Activated naive CD4-positive, alpha-beta T cell treated with anti-CD3 and anti-CD28 coated beads, Interleukin-2, amount 50 U/mL, for 72 hours (primary cell): ENCODE results near the gene EPAS1. TPM values are rescaled to one million over a fixed set of nuclear protein-coding genes. Genes with fewer than 3 reads are reported as not detected.

ENCODE experiments used
- ATAC-seq, 2 donors: fragments of 150-1000 bp; cut with Tn5 transposase; 2 replicates each; pipeline ENCODE4 v1.10.0; 2021; ENCODE audit warnings: mild to moderate bottlenecking in 2 of 2, moderate library complexity in 2 of 2
- DNase-seq, 2 donors: peaks; one replicate each; pipeline ENCODE4 v3.0.0; 2021 to 2022; ENCODE audit warnings: low spot score in 2 of 2
- H3K27ac Mint-ChIP-seq, 2 donors: one replicate each; pipeline ENCODE4 v1.8.0; 2022; ENCODE audit warnings: mild to moderate bottlenecking in 2 of 2, mixed read lengths in 2 of 2
- H3K36me3 Mint-ChIP-seq, 2 donors: one replicate each; pipeline ENCODE4 v1.8.0; 2022; ENCODE audit warnings: mixed read lengths in 2 of 2
- H3K9me3 Mint-ChIP-seq, 2 donors: one replicate each; pipeline ENCODE4 v1.8.0; 2022; ENCODE audit warnings: mixed read lengths in 2 of 2
- total RNA-seq, 2 donors: library from RNA; stranded (reverse); gene quantifications; one replicate each; pipeline ENCODE4 v1.2.3, GENCODE V29; 2022

EPAS1 gene
- total RNA-seq, 2 donors from 2014 or later = 1.8 to 6.5 TPM

- no peak for ATAC-seq
- no peaks in the 10 kb centered on the region for H3K36me3 Mint-ChIP-seq
- no peak overlapping the region for H3K27ac Mint-ChIP-seq
- H3K9me3 Mint-ChIP-seq = no peaks in the 10 kb centered on the region
- no peak for DNase-seq
Measured at GRCh38 chr2:46268196-46268595, 29.0 kb upstream of the EPAS1 start.

DNA sequence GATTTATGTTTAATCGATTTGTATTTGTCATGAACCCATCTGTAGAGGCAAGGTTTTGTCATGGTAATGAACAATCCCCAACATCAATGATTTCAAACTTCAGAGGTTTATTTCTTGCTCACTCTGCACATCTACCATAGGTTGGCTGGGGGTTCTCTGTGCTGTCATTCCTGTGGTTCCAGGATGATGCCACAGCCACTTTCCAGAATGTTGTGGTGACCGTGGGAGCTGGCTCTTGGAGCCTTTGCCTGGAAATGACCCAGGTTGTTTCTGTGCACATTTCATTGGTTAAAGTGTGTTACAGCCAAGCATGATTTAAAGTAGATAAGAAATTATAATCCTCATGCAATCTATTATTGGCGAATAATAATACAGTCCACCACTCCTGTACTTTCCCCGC, 28.2 kb upstream of the EPAS1 start:
- DNase-seq (no peak), ATAC-seq (no peak)
- no peaks in the 10 kb centered on the region for H3K9me3 Mint-ChIP-seq
- no peaks in the 10 kb centered on the region for H3K36me3 Mint-ChIP-seq
- no peak overlapping the region for H3K27ac Mint-ChIP-seq

DNA sequence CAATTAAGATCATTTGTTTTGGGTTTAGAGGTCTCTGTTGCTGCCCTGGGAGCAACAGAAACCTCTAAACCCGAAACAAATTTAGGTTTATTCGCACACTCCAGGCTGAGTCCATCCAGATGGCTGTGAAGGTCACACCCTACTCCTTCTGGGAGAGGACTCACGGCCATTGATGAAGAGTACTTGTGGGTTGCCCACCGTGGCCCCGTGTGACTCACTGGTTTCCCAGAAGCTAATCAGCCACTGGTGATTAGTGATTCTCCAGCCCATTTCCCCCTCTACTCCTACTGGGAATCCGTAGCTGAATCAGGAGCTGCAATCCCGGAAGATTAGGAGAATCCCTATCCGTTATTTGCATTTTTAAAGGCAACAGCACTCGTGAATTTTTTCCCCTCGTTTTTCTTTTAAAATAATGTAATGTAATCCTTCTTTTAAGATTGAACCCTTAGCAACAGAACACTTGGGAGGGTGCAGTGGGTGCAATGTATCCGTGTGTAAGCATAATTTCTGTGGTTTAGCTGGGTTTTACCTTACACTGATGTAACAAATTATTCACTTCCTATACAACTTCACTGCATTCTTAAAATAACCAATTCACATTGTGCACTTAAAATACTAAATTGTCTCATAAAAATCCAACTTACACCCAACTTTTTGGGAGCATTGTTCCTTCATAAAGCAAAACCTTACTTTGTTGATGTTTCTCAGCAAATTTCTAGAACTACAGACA, 27.5 kb upstream of the EPAS1 start:
- H3K36me3 Mint-ChIP-seq = no peaks in the 10 kb centered on the region
- DNase-seq (no peak), ATAC-seq (no peak)
- no peak overlapping the region for H3K27ac Mint-ChIP-seq
- H3K9me3 Mint-ChIP-seq = no peaks in the 10 kb centered on the region

- Mint-ChIP-seq H3K9me3 (no peaks in the 10 kb centered on the region), H3K36me3 (no peaks in the 10 kb centered on the region), H3K27ac (no peak overlapping the region)
- no peak for ATAC-seq
- no peak for DNase-seq
Measured at GRCh38 chr2:46270384-46270783, 26.8 kb upstream of the EPAS1 start.

DNA sequence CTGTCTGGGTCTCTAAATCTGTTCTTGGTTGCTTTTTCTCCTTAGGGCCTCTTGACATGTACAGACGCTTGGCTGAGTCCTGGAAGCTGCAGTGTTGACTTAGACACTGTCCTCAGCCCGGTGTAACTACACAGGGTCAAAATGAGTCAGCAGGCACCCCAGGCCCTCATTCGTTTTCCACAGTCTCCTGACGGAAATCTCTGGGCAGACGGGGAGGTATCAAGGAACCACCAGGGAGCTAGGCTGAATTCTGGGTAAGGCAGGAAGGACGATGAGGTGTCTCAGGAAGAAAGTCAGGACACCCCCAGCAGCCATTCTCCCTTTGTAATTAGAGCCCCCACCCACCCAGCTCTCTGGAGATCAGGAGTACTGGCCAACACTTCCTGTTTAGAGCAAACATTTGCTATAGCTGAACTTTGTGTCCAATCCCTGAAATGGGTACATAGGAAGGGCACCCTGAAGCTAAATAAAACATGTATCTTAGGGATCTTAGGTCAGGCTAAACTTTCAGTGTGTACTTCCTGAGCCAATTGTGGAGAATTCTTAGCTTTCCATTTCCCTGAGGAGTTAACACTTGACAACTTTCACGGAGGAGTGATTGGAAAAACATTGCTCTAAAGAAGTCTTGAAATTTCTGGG, 23.9 kb upstream of the EPAS1 start:
- H3K9me3 Mint-ChIP-seq = no peaks in the 10 kb centered on the region
- DNase-seq (no peak), ATAC-seq (no peak)
- H3K27ac Mint-ChIP-seq = no peak overlapping the region
- no peaks in the 10 kb centered on the region for H3K36me3 Mint-ChIP-seq

- no peak overlapping the region for H3K27ac Mint-ChIP-seq
- no peaks in the 10 kb centered on the region for H3K36me3 Mint-ChIP-seq
- H3K9me3 Mint-ChIP-seq = no peaks in the 10 kb centered on the region
- no peak for ATAC-seq
- no peak for DNase-seq
Measured at GRCh38 chr2:46273919-46274318, 23.3 kb upstream of the EPAS1 start.

- H3K27ac Mint-ChIP-seq = no peak overlapping the region
- DNase-seq (no peak), ATAC-seq (no peak)
- no peaks in the 10 kb centered on the region for H3K9me3 Mint-ChIP-seq
- H3K36me3 Mint-ChIP-seq = no peaks in the 10 kb centered on the region
Measured at GRCh38 chr2:46274586-46274985, 22.6 kb upstream of the EPAS1 start.

DNA sequence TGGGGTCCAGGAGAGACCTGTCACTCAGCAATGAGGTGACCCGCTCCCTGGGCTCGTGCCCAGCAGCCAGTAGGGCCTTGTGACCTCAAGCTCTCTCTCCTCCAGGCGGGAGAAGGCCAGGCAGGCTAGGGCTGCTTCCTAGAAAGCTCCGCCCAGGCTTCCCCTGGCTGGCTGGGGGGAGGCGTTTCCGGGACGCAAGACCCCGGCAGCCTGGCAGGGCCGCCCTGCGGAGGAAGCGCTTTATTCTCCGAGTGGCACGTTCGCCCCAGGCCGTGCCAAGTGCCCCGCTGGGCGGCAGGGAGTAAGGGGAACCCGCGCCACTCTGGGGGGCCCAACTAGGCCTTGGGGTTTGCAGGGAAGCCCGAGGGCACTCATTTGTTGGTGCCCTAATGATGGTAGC, 21.2 kb upstream of the EPAS1 start:
- no peak overlapping the region for H3K27ac Mint-ChIP-seq
- DNase-seq (no peak), ATAC-seq (no peak)
- no peaks in the 10 kb centered on the region for H3K36me3 Mint-ChIP-seq
- no peaks in the 10 kb centered on the region for H3K9me3 Mint-ChIP-seq

DNA sequence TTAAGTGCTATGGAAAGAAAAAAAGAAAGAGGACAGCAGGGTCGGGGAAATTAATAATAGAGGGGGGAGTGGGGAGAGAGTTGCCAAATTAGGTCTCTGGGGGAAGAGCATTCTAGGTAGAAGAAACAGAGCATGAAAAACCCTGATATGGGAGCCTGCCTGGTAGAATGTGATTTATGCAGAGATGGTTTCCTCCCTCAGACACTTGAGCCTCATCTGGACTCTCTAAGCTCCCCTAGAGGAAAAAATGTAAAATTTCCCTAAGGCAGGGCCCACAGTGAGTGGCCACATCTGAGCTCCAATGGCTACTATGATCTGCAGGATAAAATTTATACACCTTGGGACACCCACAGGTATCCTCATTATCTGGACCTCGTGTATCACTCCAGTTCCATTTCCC, 20.6 kb upstream of the EPAS1 start:
- Mint-ChIP-seq H3K27ac (no peak overlapping the region), H3K9me3 (no peaks in the 10 kb centered on the region), H3K36me3 (no peaks in the 10 kb centered on the region)
- DNase-seq (no peak), ATAC-seq (no peak)

- Mint-ChIP-seq H3K9me3 (no peaks in the 10 kb centered on the region), H3K36me3 (no peaks in the 10 kb centered on the region), H3K27ac (no peak overlapping the region)
- no peak for ATAC-seq
- no peak for DNase-seq
Measured at GRCh38 chr2:46277431-46278190, 19.6 kb upstream of the EPAS1 start.

GRCh38 chr2:46278952-46279351, 18.3 kb upstream of the EPAS1 start:
- Mint-ChIP-seq H3K27ac (no peak overlapping the region), H3K9me3 (no peaks in the 10 kb centered on the region), H3K36me3 (no peaks in the 10 kb centered on the region)
- no peak for DNase-seq
- ATAC-seq = no peak

DNA sequence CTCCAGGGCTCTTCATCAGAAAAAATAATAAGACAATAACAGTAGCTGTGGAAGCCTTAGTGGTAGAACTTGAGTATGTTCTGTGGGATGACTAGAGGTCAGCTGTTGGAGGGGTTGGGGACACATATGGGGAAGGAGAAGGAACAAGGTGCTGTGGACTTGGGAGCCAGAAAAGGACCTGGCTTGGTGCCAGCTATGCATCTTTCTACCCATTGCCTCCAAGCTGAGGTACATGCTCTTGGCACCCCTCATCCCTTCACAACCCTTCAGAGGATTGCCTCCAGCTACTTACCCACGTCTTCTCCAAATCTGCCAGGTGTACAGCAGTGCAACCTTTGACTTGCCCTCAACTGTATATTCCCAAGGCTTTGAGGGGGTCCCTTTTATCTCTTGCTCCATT, 15.3 kb upstream of the EPAS1 start:
- ATAC-seq (no peak), DNase-seq (no peak)
- no peaks in the 10 kb centered on the region for H3K36me3 Mint-ChIP-seq
- H3K27ac Mint-ChIP-seq = no peak overlapping the region
- H3K9me3 Mint-ChIP-seq = no peaks in the 10 kb centered on the region

- DNase-seq = no peak
- no peaks in the 10 kb centered on the region for H3K9me3 Mint-ChIP-seq
- ATAC-seq = no peak
- H3K36me3 Mint-ChIP-seq = no peaks in the 10 kb centered on the region
- no peak overlapping the region for H3K27ac Mint-ChIP-seq
Measured at GRCh38 chr2:46283693-46284092, 13.5 kb upstream of the EPAS1 start.

DNA sequence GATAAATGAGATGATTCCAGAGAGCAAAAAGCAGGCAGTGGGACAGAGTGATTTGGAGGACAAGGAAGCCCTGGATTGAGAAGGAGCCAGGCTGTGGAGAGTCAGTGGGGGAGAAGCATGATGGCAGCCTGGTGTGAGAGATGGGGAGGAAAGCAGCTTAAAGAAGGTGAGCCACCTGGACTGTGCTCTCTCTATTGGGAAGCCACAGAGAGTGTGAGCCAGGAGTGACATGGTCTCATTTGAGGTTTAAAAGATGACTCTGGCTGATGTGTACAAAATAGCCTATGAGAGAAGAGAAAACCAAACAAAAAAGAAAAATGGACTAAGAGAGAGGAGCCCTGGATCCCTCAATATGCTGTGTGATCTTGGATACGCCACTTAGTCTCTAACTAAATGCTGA, 12.9 kb upstream of the EPAS1 start:
- Mint-ChIP-seq H3K9me3 (no peaks in the 10 kb centered on the region), H3K27ac (no peak overlapping the region), H3K36me3 (no peaks in the 10 kb centered on the region)
- DNase-seq (no peak), ATAC-seq (no peak)

DNA sequence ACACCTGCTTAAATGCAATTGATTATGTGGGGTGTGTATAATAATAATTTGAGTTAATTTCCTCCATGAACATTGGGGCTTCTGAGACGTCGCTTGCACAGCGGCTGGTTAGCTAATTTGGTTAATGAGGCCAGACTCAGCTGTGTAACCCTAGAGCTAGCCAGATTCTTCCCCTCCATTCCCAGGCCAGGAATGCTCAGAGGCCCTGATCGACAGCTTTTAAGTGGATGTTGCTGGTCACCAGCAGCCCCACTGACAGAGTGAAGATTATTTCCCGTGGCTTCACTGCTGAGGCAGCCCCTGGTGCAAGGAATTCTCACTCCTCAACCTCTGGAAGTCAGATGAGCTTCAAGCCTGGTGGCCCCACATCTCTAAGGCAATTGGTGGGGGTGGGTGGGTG, 12.4 kb upstream of the EPAS1 start:
- DNase-seq = no peak
- ATAC-seq = no peak
- Mint-ChIP-seq H3K9me3 (no peaks in the 10 kb centered on the region), H3K36me3 (no peaks in the 10 kb centered on the region), H3K27ac (no peak overlapping the region)

DNA sequence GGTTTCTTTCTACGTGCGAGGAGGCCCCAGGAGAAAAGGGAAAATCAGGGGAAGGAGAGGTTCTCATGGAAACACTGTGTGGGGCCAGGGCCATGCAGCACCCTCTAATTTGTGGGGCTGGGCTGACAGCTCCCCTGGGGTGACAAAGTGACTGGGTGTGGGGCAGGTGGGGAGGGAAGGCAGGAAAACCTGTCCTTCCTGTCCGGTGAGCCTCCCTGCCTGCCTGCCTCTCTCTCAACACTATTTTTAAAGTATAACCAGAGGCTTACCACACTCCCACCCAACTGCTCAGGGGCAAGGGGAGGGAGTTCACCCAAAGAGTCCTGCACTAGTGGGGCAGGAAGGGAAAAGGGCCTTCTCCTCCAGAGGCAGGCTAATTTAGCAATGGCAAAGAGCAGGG, 10.5 kb upstream of the EPAS1 start:
- DNase-seq (no peak), ATAC-seq (no peak)
- no peak overlapping the region for H3K27ac Mint-ChIP-seq
- no peaks in the 10 kb centered on the region for H3K36me3 Mint-ChIP-seq
- no peaks in the 10 kb centered on the region for H3K9me3 Mint-ChIP-seq

GRCh38 chr2:46290078-46290477, 7.1 kb upstream of the EPAS1 start:
- H3K27ac Mint-ChIP-seq = no peak overlapping the region
- no peaks in the 10 kb centered on the region for H3K36me3 Mint-ChIP-seq
- ATAC-seq (no peak), DNase-seq (no peak)
- no peaks in the 10 kb centered on the region for H3K9me3 Mint-ChIP-seq

- H3K9me3 Mint-ChIP-seq = no peaks in the 10 kb centered on the region
- peaks cover 4 to 7% of the 10 kb centered on the region in 2 donors for H3K36me3 Mint-ChIP-seq
- no peak overlapping the region for H3K27ac Mint-ChIP-seq
- DNase-seq (no peak), ATAC-seq (no peak)
Measured at GRCh38 chr2:46293466-46293865, 3.7 kb upstream of the EPAS1 start.
